ENCODE results near the gene HOGA1. TPM values are rescaled to one million over a fixed set of nuclear protein-coding genes. Genes with fewer than 3 reads are reported as not detected.
"Not testable (repeated sequence)": the region's sequence is repeated elsewhere in the genome, so short reads cannot be mapped to it uniquely, and the experiment has no call there.

Gene HOGA1
- polyA plus RNA-seq, 3 donors, result 35.9 to 47.1 (median 45.2) TPM

GRCh38 chr10:97601268-97602215, 17.4 kb downstream of the HOGA1 start:
- no peak for DNase-seq (ENCODE audit: low read depth in 3 of 3, low spot score in 2 of 3)

- no peak for DNase-seq (ENCODE audit: low read depth in 3 of 3, low spot score in 2 of 3)
Measured at GRCh38 chr10:97607095-97607636, 23.0 kb downstream of the HOGA1 start.

- no peak for DNase-seq (ENCODE audit: low read depth in 3 of 3, low spot score in 2 of 3)
Measured at GRCh38 chr10:97608991-97609561, 24.9 kb downstream of the HOGA1 start.

- DNase-seq (ENCODE audit: low read depth in 3 of 3, low spot score in 2 of 3), result no peak
Measured at GRCh38 chr10:97611473-97611872, 27.3 kb downstream of the HOGA1 start.

GRCh38 chr10:97612386-97612785, 28.2 kb downstream of the HOGA1 start:
- DNase-seq (ENCODE audit: low read depth in 3 of 3, low spot score in 2 of 3), result peak in 1 of 3 donors; percentile 16

GRCh38 chr10:97618285-97618684, 34.1 kb downstream of the HOGA1 start:
- DNase-seq (ENCODE audit: low read depth in 3 of 3, low spot score in 2 of 3), result no peak

- no peak for DNase-seq (ENCODE audit: low read depth in 3 of 3, low spot score in 2 of 3)
Measured at GRCh38 chr10:97618733-97619132, 34.5 kb downstream of the HOGA1 start.

- DNase-seq (ENCODE audit: low read depth in 3 of 3, low spot score in 2 of 3), result no peak
Measured at GRCh38 chr10:97623277-97623676, 39.1 kb downstream of the HOGA1 start.

- DNase-seq (ENCODE audit: low read depth in 3 of 3, low spot score in 2 of 3), result no peak
Measured at GRCh38 chr10:97627731-97628130, 43.5 kb downstream of the HOGA1 start.

GRCh38 chr10:97628228-97628627, 44.0 kb downstream of the HOGA1 start:
- no peak for DNase-seq (ENCODE audit: low read depth in 3 of 3, low spot score in 2 of 3)

GRCh38 chr10:97629289-97629688, 45.1 kb downstream of the HOGA1 start:
- DNase-seq (ENCODE audit: low read depth in 3 of 3, low spot score in 2 of 3), result no peak

GRCh38 chr10:97631098-97631497, 46.9 kb downstream of the HOGA1 start:
- DNase-seq (ENCODE audit: low read depth in 3 of 3, low spot score in 2 of 3), result no peak

GRCh38 chr10:97632949-97633884, 49.0 kb downstream of the HOGA1 start, which contains the start of gene MORN4:
Gene MORN4, minus strand, starts transcription at chr10:97633500. Its CDS starts 13,847 bp downstream, at chr10:97619653.
- DNase-seq (ENCODE audit: low read depth in 3 of 3, low spot score in 2 of 3), result peak; percentile 89 to 95 (median 92)

GRCh38 chr10:97633921-97634320, 49.7 kb downstream of the HOGA1 start:
- no peak for DNase-seq (ENCODE audit: low read depth in 3 of 3, low spot score in 2 of 3)

- no peak for DNase-seq (ENCODE audit: low read depth in 3 of 3, low spot score in 2 of 3)
Measured at GRCh38 chr10:97635577-97635976, 51.4 kb downstream of the HOGA1 start.

- DNase-seq (ENCODE audit: low read depth in 3 of 3, low spot score in 2 of 3), result not testable (repeated sequence)
Measured at GRCh38 chr10:97639090-97639489, 54.9 kb downstream of the HOGA1 start.

- DNase-seq (ENCODE audit: low read depth in 3 of 3, low spot score in 2 of 3), result peak; percentile 97 to 99 (median 98)
Measured at GRCh38 chr10:97640174-97640867, 56.1 kb downstream of the HOGA1 start, which contains the start of gene PI4K2A. Gene PI4K2A, plus strand, starts transcription at chr10:97640671. Its CDS starts 72 bp downstream, at chr10:97640743.

- DNase-seq (ENCODE audit: low read depth in 3 of 3, low spot score in 2 of 3), result no peak
Measured at GRCh38 chr10:97640868-97641811, 57.0 kb downstream of the HOGA1 start.
